ENCODE data around the gene CCDC120.

Gene CCDC120

GRCh38 chrX:49058794-49059193, at the start of gene CCDC120:
CCDC120 (plus strand) TSS chrX:49058999; CDS start chrX:49062042, 3,043 bp downstream.
- no peak for DNase-seq (ENCODE audit: low read depth)
- TF ChIP-seq, protein P1, sequence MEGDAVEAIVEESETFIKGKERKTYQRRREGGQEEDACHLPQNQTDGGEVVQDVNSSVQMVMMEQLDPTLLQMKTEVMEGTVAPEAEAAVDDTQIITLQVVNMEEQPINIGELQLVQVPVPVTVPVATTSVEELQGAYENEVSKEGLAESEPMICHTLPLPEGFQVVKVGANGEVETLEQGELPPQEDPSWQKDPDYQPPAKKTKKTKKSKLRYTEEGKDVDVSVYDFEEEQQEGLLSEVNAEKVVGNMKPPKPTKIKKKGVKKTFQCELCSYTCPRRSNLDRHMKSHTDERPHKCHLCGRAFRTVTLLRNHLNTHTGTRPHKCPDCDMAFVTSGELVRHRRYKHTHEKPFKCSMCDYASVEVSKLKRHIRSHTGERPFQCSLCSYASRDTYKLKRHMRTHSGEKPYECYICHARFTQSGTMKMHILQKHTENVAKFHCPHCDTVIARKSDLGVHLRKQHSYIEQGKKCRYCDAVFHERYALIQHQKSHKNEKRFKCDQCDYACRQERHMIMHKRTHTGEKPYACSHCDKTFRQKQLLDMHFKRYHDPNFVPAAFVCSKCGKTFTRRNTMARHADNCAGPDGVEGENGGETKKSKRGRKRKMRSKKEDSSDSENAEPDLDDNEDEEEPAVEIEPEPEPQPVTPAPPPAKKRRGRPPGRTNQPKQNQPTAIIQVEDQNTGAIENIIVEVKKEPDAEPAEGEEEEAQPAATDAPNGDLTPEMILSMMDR (conservative IDR thresholded peaks at IDR 0.05; ENCODE audit: low read length), result no peak
- no peak within 1 kb of the TSS for H3K4me3 ChIP-seq (ENCODE audit: low read length)

GRCh38 chrX:49019050-49019449, 39.7 kb upstream of the CCDC120 start:
- DNase-seq (ENCODE audit: low read depth), result no peak
- no peak overlapping the region for H3K4me3 ChIP-seq (ENCODE audit: low read length)
- TF ChIP-seq, protein P1 (conservative IDR thresholded peaks at IDR 0.05; ENCODE audit: low read length), result no peak

DNA sequence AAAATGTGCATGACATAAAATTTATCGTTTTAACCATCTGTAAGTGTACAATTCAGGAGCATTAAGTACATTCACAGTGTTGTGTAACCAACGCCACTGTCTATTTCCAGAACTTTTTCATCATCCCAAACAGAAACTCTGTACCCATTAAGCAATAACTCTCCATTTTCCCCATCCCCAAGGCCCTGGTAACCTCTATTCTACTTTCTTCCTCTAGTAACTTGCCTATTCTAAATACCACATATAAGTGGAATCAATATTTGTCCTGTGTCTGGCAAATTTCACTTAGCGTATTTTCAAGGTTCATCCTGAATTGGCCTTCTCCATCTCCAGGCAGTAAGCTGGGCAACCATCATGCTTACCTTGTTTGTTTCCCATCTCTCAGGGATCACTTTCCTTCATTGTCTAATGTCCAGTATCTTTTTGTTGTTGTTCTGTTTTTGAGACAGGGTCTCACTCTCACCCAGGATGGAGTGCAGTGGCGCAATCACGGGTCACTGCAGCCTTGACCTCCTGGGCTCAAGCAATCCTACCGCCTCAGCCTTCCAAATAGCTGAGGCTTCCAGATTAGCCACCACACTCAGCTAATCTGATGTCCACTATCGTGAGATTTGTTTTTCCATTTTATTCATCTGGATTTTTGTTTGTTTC, 39.1 kb upstream of the CCDC120 start:
- no peak for DNase-seq (ENCODE audit: low read depth)
- H3K4me3 ChIP-seq (ENCODE audit: low read length), result no peak overlapping the region
- TF ChIP-seq, protein P1 (conservative IDR thresholded peaks at IDR 0.05; ENCODE audit: low read length), result no peak

DNA sequence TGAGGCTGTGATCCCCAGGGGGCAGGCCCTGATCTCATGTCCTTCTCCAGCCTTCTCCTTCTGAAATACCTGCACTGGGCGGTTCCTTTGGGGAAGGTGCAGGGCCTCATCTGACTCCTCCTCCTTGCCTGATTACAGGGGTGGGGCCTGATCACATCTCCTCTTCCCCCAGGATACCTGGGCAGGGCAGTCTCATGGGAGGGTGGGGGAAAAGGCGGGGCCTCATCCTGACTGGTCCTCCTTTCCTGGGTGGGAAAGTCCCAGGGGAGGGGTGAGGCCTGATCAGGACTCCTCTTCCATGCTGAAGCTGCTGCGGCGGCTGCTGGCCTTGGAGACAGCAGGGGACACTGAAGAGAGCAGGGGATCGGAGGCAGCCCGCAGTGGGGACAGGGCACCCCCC, 28.9 kb upstream of the CCDC120 start:
- no peak for DNase-seq (ENCODE audit: low read depth)
- TF ChIP-seq, protein P1 (conservative IDR thresholded peaks at IDR 0.05; ENCODE audit: low read length), result no peak
- H3K4me3 ChIP-seq (ENCODE audit: low read length), result no peak overlapping the region

- DNase-seq (ENCODE audit: low read depth), result no peak
- no peak overlapping the region for H3K4me3 ChIP-seq (ENCODE audit: low read length)
- TF ChIP-seq, protein P1 (conservative IDR thresholded peaks at IDR 0.05; ENCODE audit: low read length), result no peak
These were observed 28.5 kb upstream of the CCDC120 start for GRCh38 chrX:49030283-49030682.

GRCh38 chrX:49037883-49038475, 20.8 kb upstream of the CCDC120 start:
- peak; percentile 34 for DNase-seq (ENCODE audit: low read depth)
- no peak overlapping the region for H3K4me3 ChIP-seq (ENCODE audit: low read length)
- TF ChIP-seq, protein P1 (conservative IDR thresholded peaks at IDR 0.05; ENCODE audit: low read length), result no peak

Measured in AG10803 (cell line).